Esophagus squamous epithelium (tissue), 4 donors: ENCODE data around the gene BTNL3.

Experiments
- POLR2A ChIP-seq, 4 donors: fragments of 450-650 bp; IDR thresholded peaks; one replicate each; pipeline ENCODE4 v1.6.1; 2017; ENCODE audit warnings: antibody characterized with exemption in 4 of 4, mild to moderate bottlenecking in 4 of 4, moderate library complexity in 3 of 4
- TF ChIP-seq, protein P1 (sequence below), 6 experiments: fragments of 450-650 bp in 4 of 6; fragments of 200-600 bp in 2 of 6; sonication (generic) in 2 of 6; IDR thresholded peaks; one replicate each; pipeline ENCODE4 v1.5.1; 2016 to 2019; ENCODE audit warnings: antibody characterized with exemption in 6 of 6, mild to moderate bottlenecking in 4 of 6, moderate library complexity in 4 of 6

DNA sequence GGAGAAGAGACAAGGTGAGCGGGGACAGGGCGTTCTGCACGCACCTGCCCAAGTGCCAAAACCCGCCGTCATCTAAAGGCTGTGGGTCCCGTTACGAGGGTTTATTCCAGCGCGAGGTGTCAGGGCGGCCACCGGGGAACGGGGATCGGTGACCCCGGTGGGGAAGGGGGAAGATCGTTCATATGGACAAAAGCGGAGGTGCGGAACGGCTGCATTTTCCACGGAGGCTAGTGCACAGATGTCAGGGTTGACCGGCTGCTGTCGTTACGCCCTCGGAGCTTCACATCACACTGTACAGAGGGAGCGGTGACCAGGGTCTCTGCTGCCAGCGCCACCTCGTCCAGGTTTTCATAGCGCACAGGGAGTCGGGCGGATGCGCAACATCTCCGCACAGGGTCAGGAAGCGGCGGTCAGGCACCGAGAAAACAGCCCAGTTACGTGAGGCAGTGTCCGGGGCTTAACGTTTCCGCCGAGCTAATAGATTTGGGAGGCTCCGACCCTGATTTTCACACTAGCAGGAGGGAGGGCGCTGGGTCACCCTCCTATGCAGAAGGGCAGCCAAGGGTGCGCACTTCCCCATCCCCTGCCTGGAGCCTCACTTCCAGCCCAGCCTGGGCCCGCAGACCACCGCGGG lies 65.0 kb downstream of the BTNL3 start:
- TF ChIP-seq, protein P1, sequence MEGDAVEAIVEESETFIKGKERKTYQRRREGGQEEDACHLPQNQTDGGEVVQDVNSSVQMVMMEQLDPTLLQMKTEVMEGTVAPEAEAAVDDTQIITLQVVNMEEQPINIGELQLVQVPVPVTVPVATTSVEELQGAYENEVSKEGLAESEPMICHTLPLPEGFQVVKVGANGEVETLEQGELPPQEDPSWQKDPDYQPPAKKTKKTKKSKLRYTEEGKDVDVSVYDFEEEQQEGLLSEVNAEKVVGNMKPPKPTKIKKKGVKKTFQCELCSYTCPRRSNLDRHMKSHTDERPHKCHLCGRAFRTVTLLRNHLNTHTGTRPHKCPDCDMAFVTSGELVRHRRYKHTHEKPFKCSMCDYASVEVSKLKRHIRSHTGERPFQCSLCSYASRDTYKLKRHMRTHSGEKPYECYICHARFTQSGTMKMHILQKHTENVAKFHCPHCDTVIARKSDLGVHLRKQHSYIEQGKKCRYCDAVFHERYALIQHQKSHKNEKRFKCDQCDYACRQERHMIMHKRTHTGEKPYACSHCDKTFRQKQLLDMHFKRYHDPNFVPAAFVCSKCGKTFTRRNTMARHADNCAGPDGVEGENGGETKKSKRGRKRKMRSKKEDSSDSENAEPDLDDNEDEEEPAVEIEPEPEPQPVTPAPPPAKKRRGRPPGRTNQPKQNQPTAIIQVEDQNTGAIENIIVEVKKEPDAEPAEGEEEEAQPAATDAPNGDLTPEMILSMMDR (IDR thresholded peaks at IDR 0.05): no peak
- TF ChIP-seq POLR2A (IDR thresholded peaks at IDR 0.05): no peak
